Left lobe of liver (tissue), 2 donors: ENCODE data around the gene SNRPA. TPM values are rescaled to one million over a fixed set of nuclear protein-coding genes. Genes with fewer than 3 reads are reported as not detected.
"Not testable (repeated sequence)": the region's sequence is repeated elsewhere in the genome, so short reads cannot be mapped to it uniquely, and the experiment has no call there.

Experiments
- ATAC-seq: fragments of 200-7000 bp; cut with Tn5 transposase; one replicate; pipeline ENCODE4 v1.9.1; 2020; ENCODE audit warnings: mild to moderate bottlenecking, moderate library complexity
- DNase-seq: peaks from one replicate; pipeline ENCODE4 v3.0.0-alpha.2; 2020; ENCODE audit warnings: low spot score
- total RNA-seq: library from RNA; stranded (reverse); gene quantifications from one replicate; pipeline ENCODE4 v1.2.1, GENCODE V29; 2021
- donor health status: DM: no; HTN: no; CAD: no; lungs with moderate emphysema.
- donor health status: DM: no; HTN: yes; CAD: no.

Gene SNRPA
- total RNA-seq, 1 donor from 2014 or later, result 23.6 TPM

DNA sequence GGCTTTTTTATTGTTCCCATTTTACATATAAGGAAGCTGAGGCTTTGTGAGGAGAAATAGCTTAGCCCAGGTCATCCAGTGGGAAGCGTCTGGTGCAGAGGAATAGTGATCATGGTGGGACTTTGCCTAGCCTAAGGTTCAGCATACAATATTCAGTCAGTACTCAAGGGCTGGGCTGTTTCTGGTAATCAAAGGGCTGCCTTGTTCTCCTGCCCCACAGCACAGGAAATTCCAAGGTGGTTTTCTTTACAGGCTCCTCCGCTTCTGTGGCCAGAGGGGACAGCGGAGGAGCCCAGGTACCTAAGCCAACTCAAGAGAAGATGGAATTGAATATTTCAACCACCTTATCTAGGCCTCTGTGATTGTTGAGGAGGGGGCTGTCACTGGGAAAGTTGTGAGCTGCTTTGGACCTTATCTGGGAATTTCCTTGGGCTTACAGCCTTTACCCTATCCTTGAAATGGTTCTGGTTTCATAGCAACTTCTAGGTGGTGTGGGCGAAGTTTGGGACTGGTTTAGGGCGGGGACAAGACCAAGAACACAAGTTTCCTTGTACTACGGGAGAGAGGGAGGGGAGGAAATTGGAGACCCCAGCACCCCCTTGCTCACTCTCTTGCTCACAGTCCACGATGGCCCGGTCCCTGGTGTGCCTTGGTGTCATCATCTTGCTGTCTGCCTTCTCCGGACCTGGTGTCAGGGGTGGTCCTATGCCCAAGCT lies 24.1 kb downstream of the SNRPA start, which contains the start of gene MIA:
TSS of gene MIA (plus strand) at position 606 of the 716 bp plus-strand sequence. CDS start at position 628, 22 bp downstream.
- DNase-seq, result no peak
- no peak for ATAC-seq

DNA sequence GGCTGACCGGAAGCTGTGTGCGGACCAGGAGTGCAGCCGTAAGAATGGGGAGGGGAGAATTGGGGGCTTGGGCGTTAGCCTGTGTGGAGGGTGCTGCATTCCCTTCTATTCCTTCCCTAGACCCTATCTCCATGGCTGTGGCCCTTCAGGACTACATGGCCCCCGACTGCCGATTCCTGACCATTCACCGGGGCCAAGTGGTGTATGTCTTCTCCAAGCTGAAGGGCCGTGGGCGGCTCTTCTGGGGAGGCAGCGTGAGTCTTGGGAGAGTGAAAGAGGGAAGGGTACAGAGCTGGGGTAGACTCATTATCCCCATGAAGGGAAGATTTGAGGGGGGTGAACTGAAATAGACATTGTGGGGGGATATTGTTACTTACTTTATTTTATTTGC lies 24.6 kb downstream of the SNRPA start:
- no peak for ATAC-seq

DNA sequence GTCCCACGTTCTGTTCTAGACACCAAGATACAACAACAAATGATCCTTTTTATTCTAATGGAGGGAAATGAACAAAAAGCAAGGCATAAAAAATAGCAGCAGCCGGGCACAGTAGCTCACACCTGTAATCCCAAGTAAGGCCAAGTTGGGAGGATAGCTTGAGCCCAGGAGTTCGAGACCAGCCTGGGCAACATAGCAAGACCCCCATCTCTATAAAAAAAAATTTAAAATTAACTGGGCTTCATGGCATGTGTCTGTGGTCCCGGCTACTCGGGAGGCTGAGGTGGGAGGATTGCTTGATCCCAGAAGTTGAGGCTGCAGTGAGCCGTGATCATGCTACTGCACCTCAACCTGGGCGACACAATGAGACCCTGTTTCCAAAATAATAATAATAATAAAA lies 25.4 kb downstream of the SNRPA start:
- no peak for DNase-seq
- ATAC-seq, result no peak

More for the DNA sequence above, 24.6 kb downstream of the SNRPA start:
- DNase-seq, result no peak

GRCh38 chr19:40776932-40777644 lies 26.1 kb downstream of the SNRPA start:
- peak; percentile 86 for DNase-seq
- ATAC-seq, result peak; percentile 71

- DNase-seq (no peak), ATAC-seq (no peak)
These were observed 26.6 kb downstream of the SNRPA start for GRCh38 chr19:40777645-40777936.

GRCh38 chr19:40777937-40778705 lies 27.1 kb downstream of the SNRPA start, which contains the start of gene RAB4B:
Gene RAB4B, plus strand, starts transcription at chr19:40778247. Its CDS starts 129 bp downstream, at chr19:40778376.
- DNase-seq (peak; percentile 100), ATAC-seq (peak; percentile 90)

GRCh38 chr19:40778706-40779284 lies 27.8 kb downstream of the SNRPA start:
- no peak for ATAC-seq
- DNase-seq, result no peak

- ATAC-seq (no peak), DNase-seq (no peak)
These were observed 29.6 kb downstream of the SNRPA start for GRCh38 chr19:40780582-40780981.

GRCh38 chr19:40781140-40781539 lies 30.1 kb downstream of the SNRPA start:
- no peak for DNase-seq
- no peak for ATAC-seq

GRCh38 chr19:40783711-40784110 lies 32.7 kb downstream of the SNRPA start:
- no peak for DNase-seq
- no peak for ATAC-seq

DNA sequence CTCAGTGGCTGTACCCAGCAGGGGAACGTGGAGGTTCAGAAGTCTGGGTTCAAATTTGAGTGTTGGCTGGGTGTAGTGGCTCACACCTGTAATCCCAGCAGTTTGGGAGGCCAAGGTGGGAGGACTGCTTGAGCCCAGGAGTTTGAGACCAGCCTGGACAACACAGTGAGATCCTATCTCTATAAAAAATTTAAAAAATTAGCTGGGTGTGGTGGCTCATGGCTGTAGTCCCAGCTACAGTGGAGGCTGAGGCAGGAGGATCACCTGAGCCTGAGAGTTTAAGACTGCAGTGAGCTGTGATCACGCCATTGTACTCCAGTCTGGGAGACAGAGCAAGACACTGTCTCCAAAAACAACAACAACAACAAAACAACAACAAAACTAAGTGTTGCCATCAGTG lies 33.1 kb downstream of the SNRPA start:
- ATAC-seq, DNase-seq: not testable (repeated sequence)

- ATAC-seq, result peak; percentile 27
- no peak for DNase-seq
These were observed 34.5 kb downstream of the SNRPA start for GRCh38 chr19:40785526-40785925.

- no peak for ATAC-seq
- DNase-seq, result no peak
These were observed 35.3 kb downstream of the SNRPA start for GRCh38 chr19:40786060-40787037.

DNA sequence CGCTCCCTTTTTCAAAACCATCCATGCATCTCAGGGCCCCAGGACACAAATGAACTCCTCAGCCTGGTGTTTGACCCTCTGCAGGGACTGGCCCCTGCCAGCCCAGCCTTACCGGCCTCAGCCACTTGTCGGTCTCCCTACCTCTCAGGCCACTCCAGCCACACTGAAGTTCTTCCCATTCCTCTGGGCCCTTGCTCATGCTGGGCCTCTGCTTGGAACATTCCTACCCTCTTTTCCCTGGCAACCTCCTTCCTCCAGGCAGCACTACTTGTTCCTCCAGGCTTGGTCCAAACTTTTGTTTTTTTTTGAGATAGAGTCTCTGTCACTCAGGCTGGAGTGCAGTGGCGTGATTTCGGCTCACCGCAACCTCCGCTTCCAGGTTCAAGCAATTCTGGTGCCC lies 40.3 kb downstream of the SNRPA start:
- ATAC-seq, result no peak
- no peak for DNase-seq

- DNase-seq, result no peak
- ATAC-seq, result no peak
These were observed 41.0 kb downstream of the SNRPA start for GRCh38 chr19:40791996-40792395.

GRCh38 chr19:40797166-40797962 lies 46.4 kb downstream of the SNRPA start:
- no peak for DNase-seq
- no peak for ATAC-seq

GRCh38 chr19:40797963-40798682 lies 47.1 kb downstream of the SNRPA start:
- DNase-seq (peak; percentile 91), ATAC-seq (peak; percentile 71)
